Measurements from ENCODE around the gene SI. TPM values are rescaled to one million over a fixed set of nuclear protein-coding genes. Genes with fewer than 3 reads are reported as not detected.

Gene SI
- total RNA-seq (under 1 TPM in 2 of 7 donors, not detected in 5; 0.03 to 0.83 TPM), polyA plus RNA-seq (under 1 TPM in 1 of 2 donors, not detected in 1; 0.01 TPM)
- long read RNA-seq, donor 1, result 0 reads
- long read RNA-seq, donor 2, result 0 reads
- long read RNA-seq, donor 3, result 0 reads

DNA sequence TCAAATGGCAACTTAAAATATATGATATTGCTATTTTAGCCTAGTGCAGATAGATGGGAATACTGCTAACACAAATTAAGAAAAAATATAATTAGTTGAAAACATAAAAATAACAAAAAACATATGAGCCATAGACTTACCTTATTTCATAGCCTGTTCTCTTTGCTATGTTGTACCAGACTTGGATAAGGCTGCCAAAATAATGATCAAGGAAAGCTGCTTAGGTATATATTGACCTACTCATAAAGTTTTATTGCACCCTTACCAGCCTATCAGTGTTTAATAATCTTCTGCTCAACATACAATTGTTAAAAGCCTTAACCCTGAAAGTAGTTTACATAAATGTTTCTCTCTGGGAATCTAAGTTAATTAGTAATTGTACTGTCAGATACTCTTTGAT is at the start of gene SI:
SI (minus strand) TSS at position 204 of the 400 bp plus-strand sequence. CDS start 2,484 bp downstream, outside the sequence.
- no peak for DNase-seq
- intact Hi-C loops (cut with DNase I), result no loop called here
- TF ChIP-seq, protein P1, sequence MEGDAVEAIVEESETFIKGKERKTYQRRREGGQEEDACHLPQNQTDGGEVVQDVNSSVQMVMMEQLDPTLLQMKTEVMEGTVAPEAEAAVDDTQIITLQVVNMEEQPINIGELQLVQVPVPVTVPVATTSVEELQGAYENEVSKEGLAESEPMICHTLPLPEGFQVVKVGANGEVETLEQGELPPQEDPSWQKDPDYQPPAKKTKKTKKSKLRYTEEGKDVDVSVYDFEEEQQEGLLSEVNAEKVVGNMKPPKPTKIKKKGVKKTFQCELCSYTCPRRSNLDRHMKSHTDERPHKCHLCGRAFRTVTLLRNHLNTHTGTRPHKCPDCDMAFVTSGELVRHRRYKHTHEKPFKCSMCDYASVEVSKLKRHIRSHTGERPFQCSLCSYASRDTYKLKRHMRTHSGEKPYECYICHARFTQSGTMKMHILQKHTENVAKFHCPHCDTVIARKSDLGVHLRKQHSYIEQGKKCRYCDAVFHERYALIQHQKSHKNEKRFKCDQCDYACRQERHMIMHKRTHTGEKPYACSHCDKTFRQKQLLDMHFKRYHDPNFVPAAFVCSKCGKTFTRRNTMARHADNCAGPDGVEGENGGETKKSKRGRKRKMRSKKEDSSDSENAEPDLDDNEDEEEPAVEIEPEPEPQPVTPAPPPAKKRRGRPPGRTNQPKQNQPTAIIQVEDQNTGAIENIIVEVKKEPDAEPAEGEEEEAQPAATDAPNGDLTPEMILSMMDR (IDR thresholded peaks at IDR 0.05), result no peak
- TF ChIP-seq POLR2A (IDR thresholded peaks at IDR 0.05), result no peak
- TF ChIP-seq EP300 (IDR thresholded peaks at IDR 0.05), result no peak
- H3K9me3 ChIP-seq, result no peaks in the 10 kb centered on the region
- no peaks in the 10 kb centered on the region for H3K4me1 ChIP-seq (ENCODE audit: insufficient read depth)
- no peaks in the 10 kb centered on the region for H3K36me3 ChIP-seq
- H3K4me3 ChIP-seq, result no peak within 1 kb of the TSS
- no peak within 1 kb of the TSS for H3K27ac ChIP-seq
- H3K27me3 ChIP-seq, result no peaks in the 10 kb centered on the region

DNA sequence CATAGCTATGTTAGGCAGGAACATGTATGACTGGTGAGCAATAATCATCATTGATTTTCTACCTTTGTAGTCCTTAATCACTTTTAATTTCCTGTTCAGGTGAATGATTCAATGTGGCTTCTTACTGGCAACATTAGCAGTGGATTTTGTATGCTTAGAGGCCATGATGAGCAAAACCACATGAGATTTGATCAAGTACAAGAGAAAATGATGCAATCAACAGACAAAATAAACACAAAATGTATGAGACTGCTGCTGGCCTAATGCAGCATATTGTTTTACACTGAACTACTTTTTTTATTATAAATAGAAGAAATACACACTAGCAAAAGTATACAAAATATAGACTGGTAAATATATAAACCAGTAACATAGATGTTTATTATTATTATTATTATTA is 47.5 kb upstream of the SI start:
- no peaks in the 10 kb centered on the region for H3K9me3 ChIP-seq
- intact Hi-C loops (cut with DNase I), result no loop called here
- no peak overlapping the region for H3K4me3 ChIP-seq
- no peak overlapping the region for H3K27ac ChIP-seq
- H3K36me3 ChIP-seq, result no peaks in the 10 kb centered on the region
- DNase-seq, result no peak
- H3K27me3 ChIP-seq, result no peaks in the 10 kb centered on the region
- no peak for TF ChIP-seq POLR2A (IDR thresholded peaks at IDR 0.05)
- TF ChIP-seq, protein P1 (IDR thresholded peaks at IDR 0.05), result no peak
- TF ChIP-seq EP300 (IDR thresholded peaks at IDR 0.05), result no peak
- no peaks in the 10 kb centered on the region for H3K4me1 ChIP-seq (ENCODE audit: insufficient read depth)

GRCh38 chr3:165111401-165111800 is 33.1 kb upstream of the SI start:
- Histone ChIP-seq H3K4me3 (no peak overlapping the region), H3K4me1 (ENCODE audit: insufficient read depth) (no peaks in the 10 kb centered on the region), H3K27me3 (no peaks in the 10 kb centered on the region), H3K27ac (no peak overlapping the region), H3K36me3 (no peaks in the 10 kb centered on the region), H3K9me3 (no peaks in the 10 kb centered on the region)
- intact Hi-C loops (cut with DNase I), result no loop called here
- 12 to 32% (median 20%) methylated on average over 1 of the region's 1 CpG for WGBS, 3 donors
- DNase-seq, result no peak
- TF ChIP-seq POLR2A (IDR thresholded peaks at IDR 0.05), result no peak
- TF ChIP-seq EP300 (IDR thresholded peaks at IDR 0.05), result no peak

DNA sequence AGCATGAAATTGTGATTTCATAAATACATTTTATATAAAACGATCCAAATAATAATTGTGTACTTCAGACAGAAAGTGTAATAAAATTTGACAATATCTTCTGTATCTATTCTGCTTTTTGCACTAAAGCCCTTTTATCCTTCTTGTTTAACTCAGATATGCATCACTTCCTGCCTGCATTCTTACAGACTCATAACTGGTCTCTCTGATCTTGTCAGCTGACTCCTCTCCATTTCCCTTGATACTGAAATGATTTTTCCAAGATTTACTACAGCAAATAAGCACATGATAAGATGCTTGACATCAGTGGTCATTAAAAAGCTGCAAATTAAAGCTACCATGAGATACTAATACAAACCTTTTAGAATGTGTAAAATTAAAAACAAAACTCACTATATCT is 25.3 kb upstream of the SI start:
- 74 to 88% (median 80%) methylated on average over 1 of the region's 1 CpG for WGBS, 3 donors
- TF ChIP-seq, protein P1 (IDR thresholded peaks at IDR 0.05), result no peak
- no peak for TF ChIP-seq POLR2A (IDR thresholded peaks at IDR 0.05)
- TF ChIP-seq EP300 (IDR thresholded peaks at IDR 0.05), result no peak
- no peaks in the 10 kb centered on the region for H3K4me1 ChIP-seq (ENCODE audit: insufficient read depth)
- intact Hi-C loops (cut with DNase I), result loop anchor here in 2 of 4 donors (5.0 kb wide), 2 partner anchors 876 to 1749 kb away; no protein-coding TSS in a partner anchor
- no peak overlapping the region for H3K4me3 ChIP-seq
- no peaks in the 10 kb centered on the region for H3K36me3 ChIP-seq
- no peaks in the 10 kb centered on the region for H3K9me3 ChIP-seq
- no peak overlapping the region for H3K27ac ChIP-seq
- no peaks in the 10 kb centered on the region for H3K27me3 ChIP-seq
- no peak for DNase-seq

GRCh38 chr3:165082650-165083049 is 4.4 kb upstream of the SI start:
- Histone ChIP-seq H3K27ac (no peak overlapping the region), H3K4me3 (no peak overlapping the region), H3K9me3 (no peaks in the 10 kb centered on the region), H3K36me3 (no peaks in the 10 kb centered on the region), H3K27me3 (no peaks in the 10 kb centered on the region), H3K4me1 (ENCODE audit: insufficient read depth) (no peaks in the 10 kb centered on the region)
- intact Hi-C loops (cut with DNase I), result no loop called here
- TF ChIP-seq POLR2A (IDR thresholded peaks at IDR 0.05), result no peak
- TF ChIP-seq, protein P1 (IDR thresholded peaks at IDR 0.05), result no peak
- no peak for TF ChIP-seq EP300 (IDR thresholded peaks at IDR 0.05)
- DNase-seq, result no peak

Measured in ovary (tissue), 10 donors.